Stimulated activated CD8-positive, alpha-beta memory T cell treated with anti-CD3 and anti-CD28 coated beads, Interleukin-15, amount 100 ng/mL, for 4 hours (primary cell): ENCODE measurements around the gene PDZD8.
"Not testable (repeated sequence)": the region's sequence is repeated elsewhere in the genome, so short reads cannot be mapped to it uniquely, and the experiment has no call there.

Experiments
- DNase-seq, 2 donors: peaks; one replicate each; pipeline ENCODE4 v3.0.0-alpha.2; 2020; ENCODE audit warnings: low read depth in 2 of 2

Gene PDZD8

GRCh38 chr10:117294039-117294645 is 81.1 kb downstream of the PDZD8 start:
- DNase-seq, result no peak

DNA sequence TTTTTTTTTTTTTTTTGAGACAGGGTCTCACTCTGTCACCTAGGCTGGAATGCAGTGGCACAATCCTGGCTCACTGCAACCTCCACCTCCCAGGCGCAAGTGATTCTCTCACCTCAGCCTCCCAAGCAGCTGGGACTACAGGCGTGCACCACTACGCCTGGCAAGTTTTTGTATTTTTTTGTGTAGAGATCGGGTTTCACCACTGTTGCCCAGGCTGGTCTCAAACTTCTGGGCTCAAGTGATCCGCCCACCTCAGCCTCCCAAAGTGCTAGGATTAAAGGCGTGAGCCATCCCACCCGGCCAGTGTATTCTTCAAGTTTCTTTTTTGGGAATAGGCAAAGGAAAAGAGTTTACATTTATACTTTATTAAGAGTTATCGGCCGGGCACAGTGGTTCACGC is 84.4 kb downstream of the PDZD8 start:
- not testable (repeated sequence) for DNase-seq

DNA sequence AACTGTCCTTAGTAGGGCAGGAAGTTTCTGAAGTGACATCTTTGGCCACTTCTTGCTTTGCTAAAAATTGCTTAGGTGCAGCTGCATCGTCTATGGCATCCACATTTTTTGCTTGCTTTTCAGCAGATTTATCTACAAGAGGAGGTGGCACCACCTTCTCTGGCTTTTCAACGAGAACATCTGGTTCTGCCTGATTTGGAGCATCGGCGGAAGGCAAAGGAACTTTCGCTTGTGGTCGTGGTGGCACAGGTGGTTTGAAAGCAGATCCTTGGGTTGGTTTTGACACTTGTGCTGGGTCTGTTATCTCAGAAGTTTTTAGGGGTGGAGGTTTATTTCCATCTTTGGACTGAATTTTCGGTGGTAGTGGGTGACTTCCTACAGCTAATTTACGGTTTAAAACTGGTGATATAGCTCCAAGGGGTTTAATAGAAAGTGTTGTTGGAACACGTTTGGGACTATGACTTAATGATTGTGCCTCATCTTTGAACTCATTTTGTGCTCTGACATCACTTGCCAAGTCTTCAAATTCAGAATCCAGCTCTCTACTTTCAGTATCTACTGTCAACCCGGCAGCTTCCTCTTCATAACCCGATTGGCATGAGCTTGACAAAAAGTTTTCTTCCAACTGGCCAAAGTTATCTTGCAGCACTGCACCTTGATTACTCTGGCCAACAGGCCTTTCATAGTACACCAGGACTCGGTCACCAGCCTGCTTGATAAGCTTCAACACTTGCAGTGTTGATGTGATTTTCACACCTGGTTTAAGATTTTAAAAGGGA is 90.3 kb downstream of the PDZD8 start:
- no peak for DNase-seq

DNA sequence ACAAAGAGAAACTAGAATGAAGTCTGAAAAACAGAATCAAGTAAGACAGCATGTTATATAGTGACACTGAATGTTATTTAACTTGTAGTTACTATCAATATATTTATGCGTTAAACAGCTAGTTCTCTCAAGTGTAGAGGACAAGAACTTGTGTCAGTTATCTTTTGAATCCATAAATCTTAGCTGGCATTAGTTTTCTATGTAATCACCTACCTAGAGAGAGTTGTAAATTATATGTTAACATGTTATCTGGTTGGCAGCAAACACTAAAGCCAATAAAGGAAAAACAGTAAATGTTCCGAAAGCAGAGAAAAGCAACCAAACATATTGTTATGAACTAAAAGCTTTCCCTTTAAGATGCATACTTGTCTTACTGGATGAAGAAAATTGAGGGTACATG is 97.6 kb downstream of the PDZD8 start:
- no peak for DNase-seq

DNA sequence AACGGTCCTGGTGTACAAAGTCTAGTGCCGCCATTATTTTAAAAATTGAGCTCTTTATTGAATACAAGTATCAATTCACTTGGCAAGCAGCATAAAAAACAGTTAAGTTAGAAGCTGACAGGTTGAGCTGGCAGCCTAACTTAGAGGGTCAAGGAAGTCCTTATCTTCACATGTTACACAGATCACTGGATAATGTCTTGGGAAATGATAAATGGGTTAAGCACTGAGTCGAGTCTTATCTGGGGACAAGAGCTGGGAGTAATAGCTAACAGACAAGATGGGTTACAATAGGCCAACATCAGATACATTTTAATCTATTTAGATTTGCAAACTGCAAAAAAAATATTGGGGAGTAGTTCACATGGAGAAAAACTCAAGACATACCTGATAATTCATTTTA is 100.1 kb downstream of the PDZD8 start:
- no peak for DNase-seq

DNA sequence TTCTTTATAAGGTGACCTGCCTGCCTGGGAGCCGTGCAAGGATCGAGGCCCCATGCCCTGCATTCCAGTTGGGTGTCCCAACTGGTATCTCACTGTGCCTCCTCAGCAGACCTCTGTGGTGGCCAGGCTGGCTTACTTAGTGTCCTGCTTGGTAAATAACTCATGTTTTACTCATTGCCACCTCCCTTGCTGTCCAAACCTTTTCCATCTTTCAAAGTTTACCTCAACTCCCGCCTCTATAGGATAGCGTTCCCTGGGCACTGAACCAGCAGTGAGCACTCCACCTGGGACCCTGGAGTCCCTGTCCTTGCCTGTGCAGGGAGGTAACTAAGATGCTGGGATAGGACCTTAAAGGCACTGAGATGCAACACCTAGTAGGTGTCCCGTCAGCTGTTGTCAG is 100.7 kb downstream of the PDZD8 start:
- no peak for DNase-seq

DNA sequence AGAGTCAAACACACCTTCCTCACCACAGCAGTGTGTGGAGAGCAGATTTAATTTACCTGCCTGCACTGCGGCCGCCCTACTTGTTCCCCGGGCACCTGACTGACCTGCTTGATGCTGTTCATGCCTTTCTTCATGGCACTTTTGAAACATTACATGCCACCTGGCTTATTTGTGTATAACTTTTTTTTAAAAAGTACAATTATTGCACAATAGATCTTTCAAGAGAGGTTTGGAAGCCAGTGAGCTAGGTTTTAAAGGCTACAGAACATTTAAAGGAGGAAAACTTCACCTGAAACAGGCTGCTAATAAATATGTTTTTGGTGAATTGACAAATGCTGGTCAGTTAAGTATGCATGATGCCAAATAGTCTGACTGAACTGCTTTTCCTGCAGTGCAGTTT is 101.3 kb downstream of the PDZD8 start:
- no peak for DNase-seq

DNA sequence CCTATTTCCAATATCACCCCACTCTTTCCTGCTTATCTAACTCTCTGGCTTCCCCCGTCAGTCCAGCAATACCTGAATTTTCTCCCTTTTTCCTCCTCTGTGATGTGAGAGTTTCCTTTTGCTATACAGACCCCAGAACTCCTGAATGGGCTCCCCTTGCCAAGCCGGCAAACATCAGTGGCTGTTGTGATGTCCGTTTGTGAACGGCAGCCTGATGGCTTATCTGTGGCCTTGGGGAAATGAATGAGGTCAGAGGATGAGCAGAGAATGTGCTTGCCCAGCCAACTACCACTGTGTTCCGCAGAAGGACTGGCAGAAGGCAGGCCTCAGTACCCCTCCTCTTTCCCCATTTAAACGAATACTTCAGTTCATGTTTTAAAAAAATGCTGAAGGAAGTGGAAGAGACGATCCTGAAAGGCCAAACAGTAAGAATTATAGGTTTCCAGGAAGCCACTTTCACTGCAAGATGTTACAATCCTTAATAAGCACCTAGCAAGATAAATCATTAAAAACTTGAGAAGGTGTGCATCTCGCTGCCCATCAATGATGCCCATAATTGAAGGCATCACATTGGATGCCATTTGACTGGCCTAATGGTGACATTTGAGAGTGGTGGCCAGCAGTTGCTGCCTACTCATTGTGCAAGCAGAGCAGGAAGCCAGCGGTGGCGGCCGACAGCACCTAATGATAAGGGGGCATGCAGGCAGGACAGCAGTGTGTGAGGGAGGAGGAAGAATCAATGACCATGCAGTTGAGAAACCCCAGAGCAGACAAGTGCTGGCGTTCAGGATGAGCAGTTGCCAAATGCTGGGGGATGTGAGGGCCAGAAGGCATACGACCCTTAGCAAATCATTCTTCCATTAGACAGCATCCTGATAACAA is 102.8 kb downstream of the PDZD8 start:
- DNase-seq, result no peak

DNA sequence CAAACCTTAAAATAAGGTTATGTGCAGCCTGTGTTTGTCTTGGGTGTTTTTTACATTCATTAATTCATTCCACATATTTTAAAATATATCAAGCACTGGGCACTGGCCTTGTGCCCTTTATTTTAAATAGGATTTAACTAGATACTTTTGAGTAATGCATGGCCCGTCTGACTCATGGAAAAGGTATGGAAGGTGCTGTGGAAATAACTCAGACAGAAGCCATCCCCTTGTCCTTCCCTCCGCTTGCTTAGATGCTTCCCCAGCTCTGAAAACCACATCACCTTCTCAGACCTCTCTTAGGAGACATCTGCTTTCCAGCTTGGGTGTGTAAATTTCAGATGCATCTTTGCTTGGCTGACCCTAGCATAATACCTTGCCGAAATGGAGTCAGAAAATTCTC is 103.8 kb downstream of the PDZD8 start:
- DNase-seq, result no peak

GRCh38 chr10:117268907-117269306 is 106.3 kb downstream of the PDZD8 start:
- DNase-seq, result no peak

GRCh38 chr10:117268258-117268657 is 107.0 kb downstream of the PDZD8 start:
- no peak for DNase-seq

DNA sequence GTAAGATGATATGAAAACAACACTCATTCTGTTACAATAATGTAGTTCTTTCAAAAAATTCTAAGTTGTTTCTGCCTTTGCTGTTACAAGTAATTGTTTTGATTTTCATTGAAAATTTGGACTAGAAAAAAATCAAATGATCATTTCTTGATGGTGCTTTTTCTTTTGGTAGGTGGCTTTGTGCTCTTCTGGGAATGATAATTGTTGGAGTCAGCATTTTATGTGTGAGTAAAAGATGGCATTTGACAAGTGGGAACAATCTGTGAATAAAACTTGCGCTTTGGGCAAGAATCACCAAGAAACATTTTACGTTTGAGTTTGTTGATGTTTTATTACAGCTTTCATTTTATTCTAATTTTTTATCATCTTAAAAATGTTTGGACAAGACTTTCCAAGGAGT is 108.4 kb downstream of the PDZD8 start:
- DNase-seq, result no peak

GRCh38 chr10:117266400-117266799 is 108.8 kb downstream of the PDZD8 start:
- no peak for DNase-seq

DNA sequence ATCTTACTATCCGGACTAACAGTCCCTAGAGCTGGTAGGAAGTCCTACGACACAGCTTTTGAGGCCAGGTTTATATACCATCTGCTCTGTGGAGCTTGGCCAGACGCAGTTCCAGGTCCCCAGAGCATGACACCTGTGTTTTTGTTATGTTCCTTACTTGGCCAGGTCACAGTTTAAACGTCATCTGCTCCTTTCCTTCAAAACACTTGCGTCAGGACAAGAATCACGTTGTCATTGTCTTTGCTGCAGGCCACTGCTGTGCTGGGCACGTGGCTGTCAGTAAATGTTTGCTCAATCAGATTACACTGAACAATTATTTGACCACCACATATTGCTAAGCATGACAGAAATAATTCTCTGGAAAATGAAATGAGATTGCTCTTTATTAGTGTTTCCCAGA is 110.5 kb downstream of the PDZD8 start:
- DNase-seq, result no peak

GRCh38 chr10:117262903-117263293 is 112.3 kb downstream of the PDZD8 start:
- DNase-seq, result no peak

DNA sequence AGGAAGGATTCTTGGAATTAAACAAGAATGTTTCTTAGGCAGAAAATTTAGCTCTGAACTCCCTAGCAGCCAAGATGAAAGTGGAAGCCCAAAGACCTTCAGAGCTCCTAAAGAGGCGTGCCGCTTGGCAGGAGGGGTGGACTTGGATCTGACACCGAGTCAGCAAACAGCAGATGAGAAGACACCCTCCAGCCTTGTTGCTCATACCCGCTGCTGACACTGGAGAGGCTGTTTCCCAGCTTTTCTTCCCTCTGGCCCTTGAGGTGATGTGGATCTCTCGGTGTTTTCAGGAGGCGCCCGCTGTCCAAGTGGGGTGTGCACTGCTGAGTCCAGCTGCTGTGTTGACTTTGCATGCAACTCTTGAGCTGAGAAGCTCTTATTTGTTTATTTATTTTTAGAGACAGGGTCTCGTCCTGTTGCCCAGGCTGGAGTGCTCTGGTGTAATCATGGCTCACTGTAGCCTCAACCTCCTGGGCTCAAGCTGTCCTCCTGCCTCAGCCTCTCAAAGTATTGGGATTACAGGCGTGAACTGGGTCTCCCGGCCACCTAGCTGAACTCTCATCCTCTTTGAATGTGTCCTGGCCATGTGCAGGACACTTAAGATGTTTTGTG is 112.8 kb downstream of the PDZD8 start:
- no peak for DNase-seq

GRCh38 chr10:117261501-117261900 is 113.7 kb downstream of the PDZD8 start:
- DNase-seq, result no peak

- DNase-seq, result no peak
These were observed 115.2 kb downstream of the PDZD8 start for GRCh38 chr10:117260084-117260483.

GRCh38 chr10:117259279-117259678 is 116.0 kb downstream of the PDZD8 start:
- no peak for DNase-seq

DNA sequence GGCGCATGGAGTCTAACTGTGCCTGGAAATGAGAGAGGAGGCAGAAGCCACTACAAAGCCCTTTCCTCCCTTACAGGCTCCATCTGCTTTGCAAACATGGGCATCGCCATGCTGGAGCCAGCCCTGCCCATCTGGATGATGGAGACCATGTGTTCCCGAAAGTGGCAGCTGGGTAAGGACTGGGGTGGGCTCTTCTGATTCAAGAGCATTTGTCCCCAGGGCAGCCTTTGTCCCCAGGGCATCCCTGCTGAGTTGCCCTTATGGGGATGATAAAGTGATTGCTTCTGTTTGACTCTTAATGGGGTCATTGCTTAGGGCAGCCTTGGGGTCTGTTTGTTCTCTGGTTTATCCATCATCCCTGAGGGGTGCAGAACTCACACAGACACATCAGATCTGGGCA is 117.5 kb downstream of the PDZD8 start:
- DNase-seq, result no peak

DNA sequence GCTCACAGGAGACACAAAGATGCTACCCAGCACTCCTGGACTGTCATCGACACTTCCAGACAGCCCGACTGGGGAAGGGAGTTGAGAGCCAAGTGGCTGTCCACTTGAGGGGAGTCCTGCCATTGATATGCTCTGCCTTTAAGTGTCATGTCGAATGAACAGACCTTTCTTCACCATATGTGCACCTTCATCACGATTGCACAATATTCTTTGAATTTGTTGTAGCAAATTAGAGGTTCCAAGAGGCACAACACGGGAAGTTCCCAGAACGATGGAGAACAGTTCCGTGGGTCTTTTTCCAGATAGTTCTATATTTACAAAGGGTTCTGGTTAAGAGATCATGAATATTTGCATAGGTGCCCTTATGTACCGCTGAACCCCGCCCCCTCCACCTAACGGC is 118.3 kb downstream of the PDZD8 start:
- no peak for DNase-seq

- DNase-seq, result no peak
These were observed 119.3 kb downstream of the PDZD8 start for GRCh38 chr10:117255835-117256460.
